DND-41 (cell line): ENCODE measurements around the gene BTN1A1.

Experiments used
- ATAC-seq: fragments of 200-7000 bp; cut with Tn5 transposase; 3 replicates; pipeline ENCODE4 v1.9.1; 2021; ENCODE audit warnings: low read depth; ENCODE audit not compliant: insufficient read depth
- DNase-seq: peaks from one replicate; pipeline ENCODE4 v3.0.0-alpha.2; 2020
- H2AFZ ChIP-seq: 2 replicates; pipeline ENCODE4 v1.6.0; 2012; ENCODE audit warnings: low read depth, low read length
- H3K27ac ChIP-seq: 2 replicates; pipeline ENCODE4 v1.5.1; 2012; ENCODE audit warnings: low read length, inconsistent platforms
- H3K27me3 ChIP-seq: fragments of 200-600 bp; sonication (generic); 2 replicates; pipeline ENCODE4 v1.6.0; 2012; ENCODE audit warnings: low read length, mild to moderate bottlenecking, inconsistent platforms; ENCODE audit not compliant: insufficient read depth, poor library complexity
- H3K36me3 ChIP-seq: 2 replicates; pipeline ENCODE4 v1.5.1; 2012; ENCODE audit warnings: low read length, inconsistent platforms; ENCODE audit not compliant: insufficient read depth
- H3K4me1 ChIP-seq: 2 replicates; pipeline ENCODE4 v1.5.1; 2012; ENCODE audit warnings: mild to moderate bottlenecking, low read length; ENCODE audit not compliant: insufficient read depth
- H3K4me2 ChIP-seq: 2 replicates; pipeline ENCODE4 v1.6.0; 2012; ENCODE audit warnings: mild to moderate bottlenecking, moderate library complexity, low read length, inconsistent platforms; ENCODE audit not compliant: insufficient read depth
- H3K4me3 ChIP-seq, 2 experiments: fragments of 200-600 bp in 1 of 2; shearing (Covaris generic) in 1 of 2; 2 replicates each; pipeline ENCODE4 v1.5.1; 2012 to 2016; ENCODE audit warnings: inconsistent platforms in 2 of 2, low read length in 2 of 2, mild to moderate bottlenecking in 2 of 2, low read depth in 1 of 2, moderate library complexity in 1 of 2
- H3K79me2 ChIP-seq: 2 replicates; pipeline ENCODE4 v1.6.0; 2012; ENCODE audit warnings: low read length, inconsistent platforms; ENCODE audit not compliant: insufficient read depth
- H3K9ac ChIP-seq: 2 replicates; pipeline ENCODE4 v1.6.0; 2012; ENCODE audit warnings: low read depth, mild to moderate bottlenecking, inconsistent platforms, low read length, moderate library complexity
- H3K9me3 ChIP-seq: 2 replicates; pipeline ENCODE4 v1.5.1; 2012; ENCODE audit warnings: low read length, moderate library complexity, mild to moderate bottlenecking, inconsistent platforms; ENCODE audit not compliant: insufficient read depth, severe bottlenecking
- H4K20me1 ChIP-seq: 2 replicates; pipeline ENCODE4 v1.6.0; 2012; ENCODE audit warnings: low read length; ENCODE audit not compliant: insufficient read depth
- EZH2 ChIP-seq: IDR thresholded peaks from 3 replicates; pipeline ENCODE4 v1.6.1; 2012; ENCODE audit warnings: borderline replicate concordance, low read depth, mild to moderate bottlenecking, moderate library complexity, low read length, inconsistent platforms; ENCODE audit not compliant: severe bottlenecking
- TF ChIP-seq, protein P1 (sequence below): IDR thresholded peaks from 2 replicates; pipeline ENCODE4 v1.5.1; 2012; ENCODE audit warnings: borderline replicate concordance, low read length, moderate library complexity, mild to moderate bottlenecking; ENCODE audit not compliant: poor library complexity, severe bottlenecking; ENCODE audit errors: extremely low read depth

The BTN1A1 gene

DNA sequence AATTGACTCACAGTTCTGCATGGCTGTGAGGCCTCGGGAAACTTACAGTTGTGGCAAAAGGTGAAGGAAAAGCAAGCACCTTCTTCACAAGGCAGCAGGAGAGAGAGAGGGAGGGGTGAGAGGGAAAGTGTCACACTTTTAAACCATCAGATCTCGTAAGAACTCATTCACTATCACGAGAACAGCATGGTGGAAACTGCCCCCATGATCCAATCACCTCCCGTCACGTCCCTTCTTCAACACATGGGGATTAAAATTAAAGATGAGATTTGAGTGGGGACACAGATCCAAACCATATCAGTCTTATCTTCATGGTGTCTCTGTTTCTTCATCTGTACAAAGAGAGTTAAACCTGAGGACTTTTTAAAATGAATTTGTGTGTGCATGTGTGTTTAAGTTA lies 13.7 kb upstream of the BTN1A1 start:
- Histone ChIP-seq H3K79me2 (no peaks in the 10 kb centered on the region), H4K20me1 (no peaks in the 10 kb centered on the region), H3K9ac (no peak overlapping the region), H3K4me1 (no peaks in the 10 kb centered on the region), H3K4me3 (no peak overlapping the region), H3K9me3 (peaks cover 8% of the 10 kb centered on the region), H3K27me3 (no peaks in the 10 kb centered on the region), H3K27ac (no peak overlapping the region), H3K4me2 (no peak overlapping the region), H3K36me3 (no peaks in the 10 kb centered on the region), H2AFZ (no peak overlapping the region)
- ATAC-seq, result no peak
- DNase-seq, result no peak
- TF ChIP-seq EZH2, result no peak
- TF ChIP-seq, protein P1, sequence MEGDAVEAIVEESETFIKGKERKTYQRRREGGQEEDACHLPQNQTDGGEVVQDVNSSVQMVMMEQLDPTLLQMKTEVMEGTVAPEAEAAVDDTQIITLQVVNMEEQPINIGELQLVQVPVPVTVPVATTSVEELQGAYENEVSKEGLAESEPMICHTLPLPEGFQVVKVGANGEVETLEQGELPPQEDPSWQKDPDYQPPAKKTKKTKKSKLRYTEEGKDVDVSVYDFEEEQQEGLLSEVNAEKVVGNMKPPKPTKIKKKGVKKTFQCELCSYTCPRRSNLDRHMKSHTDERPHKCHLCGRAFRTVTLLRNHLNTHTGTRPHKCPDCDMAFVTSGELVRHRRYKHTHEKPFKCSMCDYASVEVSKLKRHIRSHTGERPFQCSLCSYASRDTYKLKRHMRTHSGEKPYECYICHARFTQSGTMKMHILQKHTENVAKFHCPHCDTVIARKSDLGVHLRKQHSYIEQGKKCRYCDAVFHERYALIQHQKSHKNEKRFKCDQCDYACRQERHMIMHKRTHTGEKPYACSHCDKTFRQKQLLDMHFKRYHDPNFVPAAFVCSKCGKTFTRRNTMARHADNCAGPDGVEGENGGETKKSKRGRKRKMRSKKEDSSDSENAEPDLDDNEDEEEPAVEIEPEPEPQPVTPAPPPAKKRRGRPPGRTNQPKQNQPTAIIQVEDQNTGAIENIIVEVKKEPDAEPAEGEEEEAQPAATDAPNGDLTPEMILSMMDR, result no peak

DNA sequence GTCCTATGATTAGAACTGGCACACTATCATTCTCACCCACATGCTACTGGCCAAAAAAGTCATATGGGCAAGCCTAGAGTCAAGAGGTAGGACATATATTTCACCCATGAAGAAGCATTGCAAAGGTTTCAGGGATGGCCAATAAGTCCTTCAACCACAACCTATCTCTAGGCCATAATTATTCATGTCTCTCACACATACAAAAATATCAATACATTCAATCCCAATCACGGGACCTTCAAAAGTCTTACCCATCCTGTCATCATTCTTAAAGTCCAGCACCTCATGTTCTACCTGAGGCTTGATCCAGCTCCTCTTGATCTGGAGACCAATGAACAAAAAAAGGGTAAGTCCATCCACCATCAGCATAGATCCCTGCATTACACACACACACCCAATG lies 12.6 kb upstream of the BTN1A1 start:
- Histone ChIP-seq H3K9ac (no peak overlapping the region), H3K4me2 (no peak overlapping the region), H3K36me3 (no peaks in the 10 kb centered on the region), H3K27ac (no peak overlapping the region), H3K4me1 (no peaks in the 10 kb centered on the region), H3K27me3 (no peaks in the 10 kb centered on the region), H2AFZ (no peak overlapping the region), H3K9me3 (peaks cover 8% of the 10 kb centered on the region), H3K79me2 (no peaks in the 10 kb centered on the region), H4K20me1 (no peaks in the 10 kb centered on the region), H3K4me3 (no peak overlapping the region)
- TF ChIP-seq, protein P1, result no peak
- no peak for TF ChIP-seq EZH2
- DNase-seq (no peak), ATAC-seq (no peak)

DNA sequence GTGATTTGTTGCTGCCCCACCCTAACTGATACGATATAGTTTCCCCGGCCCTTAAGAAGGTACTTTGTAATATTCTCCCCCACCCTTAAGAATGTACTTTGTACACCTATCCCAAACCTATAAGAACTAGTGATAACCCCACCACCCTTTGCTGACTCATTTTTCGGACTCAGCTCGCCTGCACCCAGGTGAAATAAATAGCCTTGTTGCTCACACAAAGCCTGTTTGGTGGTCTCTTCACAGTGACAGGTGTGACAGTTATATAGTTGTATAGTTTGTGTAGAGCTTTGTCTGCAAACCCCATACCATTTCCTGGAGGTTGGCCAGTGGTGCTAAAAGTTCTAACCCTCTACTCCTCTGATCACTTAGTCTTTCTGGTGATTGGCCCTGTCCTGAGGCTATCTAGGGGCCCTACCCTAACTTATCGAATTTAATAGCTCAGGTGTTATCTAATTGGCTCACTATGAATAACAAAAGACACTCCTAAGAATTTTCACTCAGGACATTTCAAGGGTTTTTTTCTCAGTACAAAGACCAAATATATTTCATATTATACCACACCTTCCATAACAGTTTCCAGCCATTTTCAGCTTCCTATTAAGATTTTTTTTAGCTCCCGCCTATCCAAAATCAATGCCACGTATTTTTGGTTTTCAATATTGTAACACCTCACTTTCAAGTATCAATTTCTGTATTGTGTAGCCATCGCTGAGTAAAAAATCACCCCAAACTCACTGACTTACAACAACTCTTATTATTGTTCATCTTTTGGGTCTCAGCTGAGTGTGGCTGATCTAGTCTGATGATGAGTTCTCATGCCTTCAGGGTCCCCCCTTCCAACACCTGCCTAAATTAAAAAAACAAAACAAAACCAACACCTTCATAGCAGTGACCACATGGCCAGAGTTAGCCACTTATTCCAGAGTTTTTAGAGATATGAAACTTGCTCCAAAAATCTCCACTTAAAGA lies 9.8 kb upstream of the BTN1A1 start:
- DNase-seq (no peak), ATAC-seq (no peak)
- Histone ChIP-seq H3K4me3 (no peak overlapping the region), H3K27ac (no peak overlapping the region), H3K4me2 (no peak overlapping the region), H3K79me2 (no peaks in the 10 kb centered on the region), H3K27me3 (no peaks in the 10 kb centered on the region), H3K36me3 (no peaks in the 10 kb centered on the region), H2AFZ (no peak overlapping the region), H3K9ac (no peak overlapping the region), H4K20me1 (no peaks in the 10 kb centered on the region), H3K4me1 (no peaks in the 10 kb centered on the region), H3K9me3 (peaks cover 8% of the 10 kb centered on the region)
- TF ChIP-seq EZH2, result no peak
- TF ChIP-seq, protein P1, result no peak
